ENCODE data around the gene ECSCR.

ECSCR gene

GRCh38 chr5:139457653-139458306, 4.8 kb downstream of the ECSCR start:
- no peak overlapping the region for H3K4me3 ChIP-seq (ENCODE audit: low read length)
- no peak overlapping the region for H3K27ac ChIP-seq (ENCODE audit: low read length)
- H3K27me3 ChIP-seq (ENCODE audit: control insufficient read depth, insufficient read depth, low read length): no peaks in the 10 kb centered on the region
- no CpG with 5 or more reads among the region's 5 CpGs for WGBS (ENCODE audit: insufficient coverage, insufficient read length)
- no peaks in the 10 kb centered on the region for H3K36me3 ChIP-seq (ENCODE audit: control insufficient read depth, insufficient read depth, low read length)
- H3K4me1 ChIP-seq (ENCODE audit: control insufficient read depth, insufficient read depth, low read length): peaks cover 7% of the 10 kb centered on the region
- DNase-seq (ENCODE audit: low read depth, low spot score): no peak
- H3K9me3 ChIP-seq (ENCODE audit: control insufficient read depth, insufficient read depth, low read length): no peaks in the 10 kb centered on the region

- H3K36me3 ChIP-seq (ENCODE audit: control insufficient read depth, insufficient read depth, low read length): 0 out of 2 replicates have a peak, but pooled peaks cover 2% of the 10 kb centered on the region
- no peak overlapping the region for H3K4me3 ChIP-seq (ENCODE audit: low read length)
- no peaks in the 10 kb centered on the region for H3K9me3 ChIP-seq (ENCODE audit: control insufficient read depth, insufficient read depth, low read length)
- H3K4me1 ChIP-seq (ENCODE audit: control insufficient read depth, insufficient read depth, low read length): peaks cover 3% of the 10 kb centered on the region; the same call in 1 of the 2 replicates
- DNase-seq (ENCODE audit: low read depth, low spot score): no peak
- H3K27ac ChIP-seq (ENCODE audit: low read length): no peak overlapping the region
- H3K27me3 ChIP-seq (ENCODE audit: control insufficient read depth, insufficient read depth, low read length): no peaks in the 10 kb centered on the region
- WGBS (ENCODE audit: insufficient coverage, insufficient read length): no CpG with 5 or more reads among the region's 5 CpGs
Measured at GRCh38 chr5:139457241-139457640, 5.3 kb downstream of the ECSCR start.

DNA sequence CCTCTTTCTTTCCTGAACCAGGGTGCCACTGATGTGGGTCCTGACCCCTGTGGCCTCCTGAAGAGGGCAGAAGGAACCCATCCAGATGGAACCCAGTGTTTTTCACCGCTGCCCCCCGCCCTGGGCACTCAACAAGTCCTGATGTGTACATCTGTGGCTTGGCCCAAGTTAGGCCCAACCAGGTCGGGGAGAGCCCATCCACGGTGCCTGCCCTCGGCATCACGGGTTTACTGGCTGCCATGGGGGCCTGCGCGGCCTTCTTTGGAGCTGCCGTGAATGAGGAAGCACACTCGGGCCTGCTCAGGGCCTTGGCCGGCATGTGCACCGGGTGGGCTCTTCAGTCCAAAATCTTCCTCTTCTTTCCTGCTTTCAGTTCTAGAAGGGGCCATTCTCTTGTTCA, 5.8 kb downstream of the ECSCR start:
- Histone ChIP-seq H3K27me3 (ENCODE audit: control insufficient read depth, insufficient read depth, low read length) (no peaks in the 10 kb centered on the region), H3K4me3 (ENCODE audit: low read length) (no peak overlapping the region), H3K27ac (ENCODE audit: low read length) (no peak overlapping the region), H3K4me1 (ENCODE audit: control insufficient read depth, insufficient read depth, low read length) (peaks cover 1% of the 10 kb centered on the region; the same call in 1 of the 2 replicates), H3K9me3 (ENCODE audit: control insufficient read depth, insufficient read depth, low read length) (no peaks in the 10 kb centered on the region), H3K36me3 (ENCODE audit: control insufficient read depth, insufficient read depth, low read length) (0 out of 2 replicates have a peak, but pooled peaks cover 5% of the 10 kb centered on the region)
- whole genome bisulfite sequencing (ENCODE audit: insufficient coverage, insufficient read length): no CpG with 5 or more reads among the region's 12 CpGs
- no peak for DNase-seq (ENCODE audit: low read depth, low spot score)

DNA sequence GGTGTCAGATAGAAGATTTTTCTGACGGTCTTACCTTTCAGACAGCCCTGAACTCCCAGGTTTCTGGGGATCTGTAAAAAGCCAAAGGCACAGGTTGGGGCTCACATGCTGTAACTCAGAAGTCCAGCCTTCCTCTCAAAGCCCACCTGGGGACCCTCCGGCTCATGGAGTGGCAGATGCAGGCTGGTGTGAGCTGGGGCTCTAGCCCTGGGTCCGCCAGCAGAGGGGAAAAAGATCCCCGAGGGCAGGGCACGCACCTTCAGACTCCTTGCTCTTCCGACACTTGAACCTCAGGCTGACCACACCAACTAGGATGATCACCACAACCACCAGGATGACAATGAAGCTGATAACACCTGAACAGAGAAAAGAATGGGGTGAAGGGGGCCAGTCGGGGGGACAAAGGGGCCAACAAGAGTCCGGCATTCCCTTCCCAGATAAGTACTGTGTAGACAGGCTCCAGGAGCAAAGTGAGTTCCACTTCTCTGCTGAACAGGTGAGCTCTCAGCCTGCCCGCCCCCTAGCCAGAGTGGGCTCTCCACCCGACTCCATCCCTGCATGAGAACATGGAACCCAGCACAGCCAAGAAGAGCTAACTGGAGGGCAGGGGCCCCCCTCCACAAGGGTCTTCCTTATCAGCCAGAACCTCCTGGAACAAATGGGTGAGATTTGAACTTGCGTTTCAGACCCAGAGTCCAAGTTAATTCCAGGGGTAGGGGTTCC, 7.8 kb downstream of the ECSCR start:
- no CpG with 5 or more reads among the region's 11 CpGs for WGBS (ENCODE audit: insufficient coverage, insufficient read length)

GRCh38 chr5:139453683-139454567, 8.6 kb downstream of the ECSCR start:
- 99% methylated on average over 3 of the region's 3 CpGs for WGBS (ENCODE audit: insufficient coverage, insufficient read length)
- Histone ChIP-seq H3K27me3 (ENCODE audit: control insufficient read depth, insufficient read depth, low read length) (no peaks in the 10 kb centered on the region), H3K36me3 (ENCODE audit: control insufficient read depth, insufficient read depth, low read length) (0 out of 2 replicates have a peak, but pooled peaks cover 5% of the 10 kb centered on the region), H3K4me3 (ENCODE audit: low read length) (no peak overlapping the region), H3K4me1 (ENCODE audit: control insufficient read depth, insufficient read depth, low read length) (no peaks in the 10 kb centered on the region), H3K27ac (ENCODE audit: low read length) (no peak overlapping the region), H3K9me3 (ENCODE audit: control insufficient read depth, insufficient read depth, low read length) (no peaks in the 10 kb centered on the region)
- no peak for DNase-seq (ENCODE audit: low read depth, low spot score)

More for the DNA sequence above, 7.8 kb downstream of the ECSCR start:
- no peaks in the 10 kb centered on the region for H3K27me3 ChIP-seq (ENCODE audit: control insufficient read depth, insufficient read depth, low read length)
- H3K4me1 ChIP-seq (ENCODE audit: control insufficient read depth, insufficient read depth, low read length): peaks cover 1% of the 10 kb centered on the region; the same call in 1 of the 2 replicates
- H3K4me3 ChIP-seq (ENCODE audit: low read length): no peak overlapping the region
- H3K27ac ChIP-seq (ENCODE audit: low read length): no peak overlapping the region
- H3K36me3 ChIP-seq (ENCODE audit: control insufficient read depth, insufficient read depth, low read length): 0 out of 2 replicates have a peak, but pooled peaks cover 5% of the 10 kb centered on the region
- DNase-seq (ENCODE audit: low read depth, low spot score): no peak
- no peaks in the 10 kb centered on the region for H3K9me3 ChIP-seq (ENCODE audit: control insufficient read depth, insufficient read depth, low read length)

DNA sequence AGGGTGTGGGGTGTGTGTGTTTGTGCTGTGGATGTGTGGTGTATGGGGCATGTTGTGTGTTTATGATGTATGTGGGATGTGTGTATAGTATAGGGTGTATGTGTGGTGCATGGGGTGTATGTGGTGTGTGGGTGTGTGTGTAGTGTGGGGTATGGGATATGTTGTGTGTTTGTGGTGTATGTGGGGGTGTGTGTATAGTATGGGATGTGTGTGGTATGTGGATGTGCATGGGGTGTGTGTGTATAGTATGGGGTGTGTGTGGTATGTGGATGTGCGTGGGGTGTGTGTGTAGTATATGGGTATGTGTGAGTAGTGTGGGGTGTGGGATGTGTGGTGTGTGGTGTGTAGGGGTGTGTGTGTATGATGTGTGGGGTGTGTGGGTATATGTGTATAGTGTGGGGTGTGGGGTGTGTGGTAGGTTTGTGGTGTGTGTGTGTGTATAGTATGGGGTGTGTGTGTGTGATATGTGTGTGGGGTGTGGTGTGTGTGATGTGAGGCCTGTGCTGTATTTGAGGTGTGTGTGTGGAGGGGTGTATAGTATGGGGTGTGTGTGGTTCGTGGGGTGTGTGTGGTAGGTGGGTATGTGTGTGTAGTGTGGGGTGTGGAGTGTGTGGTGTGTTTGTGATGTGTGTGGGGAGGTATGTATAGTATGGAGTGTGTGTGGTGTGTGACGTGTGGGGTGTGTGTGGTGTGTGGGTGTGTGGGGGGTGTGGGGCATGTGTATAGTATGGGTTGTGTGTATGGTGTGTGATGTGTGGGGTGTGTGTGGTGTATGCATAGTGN, 10.5 kb downstream of the ECSCR start:
- H3K27me3 ChIP-seq (ENCODE audit: control insufficient read depth, insufficient read depth, low read length): no peaks in the 10 kb centered on the region
- 100% methylated on average over 3 of the region's 3 CpGs for WGBS (ENCODE audit: insufficient coverage, insufficient read length)
- no peaks in the 10 kb centered on the region for H3K4me1 ChIP-seq (ENCODE audit: control insufficient read depth, insufficient read depth, low read length)
- no peaks in the 10 kb centered on the region for H3K9me3 ChIP-seq (ENCODE audit: control insufficient read depth, insufficient read depth, low read length)
- no peak for DNase-seq (ENCODE audit: low read depth, low spot score)
- 0 out of 2 replicates have a peak, but pooled peaks cover 5% of the 10 kb centered on the region for H3K36me3 ChIP-seq (ENCODE audit: control insufficient read depth, insufficient read depth, low read length)
- no peak overlapping the region for H3K27ac ChIP-seq (ENCODE audit: low read length)
- H3K4me3 ChIP-seq (ENCODE audit: low read length): no peak overlapping the region

DNA sequence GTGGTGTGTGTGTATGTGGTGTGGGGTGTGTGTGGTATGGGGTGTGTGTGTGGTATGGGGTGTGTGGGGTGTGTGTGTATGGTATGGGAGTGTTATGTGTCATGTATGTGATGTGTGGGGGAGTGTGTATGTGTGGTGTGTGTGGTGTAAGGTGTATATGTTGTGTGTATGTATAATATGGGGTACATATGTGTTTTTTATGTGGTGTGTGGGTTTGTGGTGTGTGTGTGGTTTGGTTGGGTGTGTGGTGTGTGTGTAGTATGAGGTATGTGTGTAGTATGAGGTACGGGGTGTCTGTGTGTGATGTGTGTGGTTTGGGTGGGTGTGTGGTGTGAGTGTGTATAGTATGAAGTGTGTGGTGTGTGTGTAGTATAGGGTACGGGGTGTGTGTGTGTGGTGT, 11.4 kb downstream of the ECSCR start:
- H3K36me3 ChIP-seq (ENCODE audit: control insufficient read depth, insufficient read depth, low read length): 0 out of 2 replicates have a peak, but pooled peaks cover 5% of the 10 kb centered on the region
- H3K27ac ChIP-seq (ENCODE audit: low read length): no peak overlapping the region
- H3K27me3 ChIP-seq (ENCODE audit: control insufficient read depth, insufficient read depth, low read length): no peaks in the 10 kb centered on the region
- no peaks in the 10 kb centered on the region for H3K4me1 ChIP-seq (ENCODE audit: control insufficient read depth, insufficient read depth, low read length)
- H3K4me3 ChIP-seq (ENCODE audit: low read length): no peak overlapping the region
- WGBS (ENCODE audit: insufficient coverage, insufficient read length): 100% methylated on average over 2 of the region's 2 CpGs
- H3K9me3 ChIP-seq (ENCODE audit: control insufficient read depth, insufficient read depth, low read length): no peaks in the 10 kb centered on the region
- no peak for DNase-seq (ENCODE audit: low read depth, low spot score)

GRCh38 chr5:139446956-139447779, 15.4 kb downstream of the ECSCR start:
- H3K4me1 ChIP-seq (ENCODE audit: control insufficient read depth, insufficient read depth, low read length): no peaks in the 10 kb centered on the region
- H3K4me3 ChIP-seq (ENCODE audit: low read length): no peak overlapping the region
- H3K36me3 ChIP-seq (ENCODE audit: control insufficient read depth, insufficient read depth, low read length): 0 out of 2 replicates have a peak, but pooled peaks cover 3% of the 10 kb centered on the region
- DNase-seq (ENCODE audit: low read depth, low spot score): no peak
- no peaks in the 10 kb centered on the region for H3K9me3 ChIP-seq (ENCODE audit: control insufficient read depth, insufficient read depth, low read length)
- no peaks in the 10 kb centered on the region for H3K27me3 ChIP-seq (ENCODE audit: control insufficient read depth, insufficient read depth, low read length)
- no peak overlapping the region for H3K27ac ChIP-seq (ENCODE audit: low read length)
- WGBS (ENCODE audit: insufficient coverage, insufficient read length): no CpG with 5 or more reads among the region's 5 CpGs

Measured in iPS DF 6.9 (cell line).